Activated gamma-delta T cell treated with anti-CD3 and anti-CD28 coated beads, Interleukin-2, amount 50 U/mL, for 16 hours (primary cell): ENCODE measurements around the gene PTPRE.

ENCODE experiments used
- DNase-seq: peaks from one replicate; pipeline ENCODE4 v3.0.0-alpha.2; 2020; ENCODE audit warnings: low read depth

PTPRE gene

DNA sequence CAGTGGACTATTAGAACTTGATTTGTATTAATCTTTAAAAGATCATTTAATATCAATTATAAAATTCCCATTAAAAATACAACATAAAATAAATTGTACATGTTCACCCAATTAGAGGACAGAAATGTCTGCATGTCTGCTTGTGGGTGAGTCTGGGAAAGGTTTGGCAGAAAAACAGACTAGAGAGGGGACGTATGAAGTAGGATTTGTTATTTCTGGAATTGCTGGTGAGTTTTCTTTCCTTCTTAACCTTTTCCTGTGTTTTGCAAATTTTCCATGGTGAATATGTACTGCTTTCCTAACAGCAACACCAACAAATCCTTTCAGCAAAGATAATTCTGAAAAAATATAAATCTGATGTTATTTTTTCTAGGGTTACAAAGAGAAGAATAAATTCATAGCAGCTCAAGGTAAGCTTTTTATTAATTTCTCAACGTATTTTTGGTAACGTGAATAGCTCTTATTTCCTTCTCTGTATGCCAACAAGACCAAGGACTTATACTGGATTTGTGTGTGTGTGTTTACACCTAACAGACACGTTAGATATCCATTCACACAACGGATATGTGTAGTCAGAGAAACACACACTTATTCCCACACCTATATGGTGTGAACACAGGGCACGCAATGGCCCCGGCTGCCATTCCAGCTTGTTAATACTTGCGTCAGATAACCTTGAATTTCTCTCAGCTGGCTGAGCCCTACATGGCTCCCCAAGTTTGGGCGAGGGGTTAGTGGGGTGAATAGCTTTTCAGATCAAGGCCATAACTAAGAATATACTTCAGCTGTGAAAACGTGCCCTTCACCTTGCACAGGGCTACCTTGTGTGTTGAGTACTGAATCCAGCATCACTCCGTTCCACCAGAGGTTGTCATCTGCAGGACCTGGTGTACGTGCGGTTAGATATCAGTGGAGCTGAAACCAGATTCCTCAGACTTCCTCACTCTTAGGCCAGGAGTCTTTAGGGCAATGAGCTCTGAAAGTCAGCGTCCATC, 154.7 kb downstream of the PTPRE start:
- no peak for DNase-seq

DNA sequence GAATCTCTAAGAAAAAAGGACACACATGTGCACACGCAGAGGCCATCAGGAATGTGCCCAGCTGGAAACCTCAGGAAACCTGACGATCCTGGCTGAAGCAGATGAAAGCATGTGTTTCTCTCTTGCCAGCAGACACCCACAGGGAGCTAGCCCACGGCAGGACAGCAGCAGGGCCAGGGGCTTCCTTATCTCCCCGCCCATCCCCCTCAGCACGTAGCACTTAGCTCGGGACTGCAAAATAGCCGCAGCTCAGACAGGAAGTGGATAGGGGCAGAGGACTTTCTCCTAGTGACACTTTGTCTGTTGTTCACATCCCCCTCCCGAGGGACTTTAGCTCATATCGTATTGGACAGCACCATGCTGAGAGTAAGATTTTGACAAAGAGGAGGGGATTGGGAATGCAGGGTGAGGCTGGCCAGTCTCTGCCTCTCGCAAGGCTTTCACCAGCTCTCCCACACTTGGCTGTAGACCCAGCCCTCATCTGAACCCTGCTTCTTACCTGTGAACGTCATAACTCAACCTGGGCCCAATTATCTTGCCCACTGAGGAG, 155.5 kb downstream of the PTPRE start:
- DNase-seq, result no peak

DNA sequence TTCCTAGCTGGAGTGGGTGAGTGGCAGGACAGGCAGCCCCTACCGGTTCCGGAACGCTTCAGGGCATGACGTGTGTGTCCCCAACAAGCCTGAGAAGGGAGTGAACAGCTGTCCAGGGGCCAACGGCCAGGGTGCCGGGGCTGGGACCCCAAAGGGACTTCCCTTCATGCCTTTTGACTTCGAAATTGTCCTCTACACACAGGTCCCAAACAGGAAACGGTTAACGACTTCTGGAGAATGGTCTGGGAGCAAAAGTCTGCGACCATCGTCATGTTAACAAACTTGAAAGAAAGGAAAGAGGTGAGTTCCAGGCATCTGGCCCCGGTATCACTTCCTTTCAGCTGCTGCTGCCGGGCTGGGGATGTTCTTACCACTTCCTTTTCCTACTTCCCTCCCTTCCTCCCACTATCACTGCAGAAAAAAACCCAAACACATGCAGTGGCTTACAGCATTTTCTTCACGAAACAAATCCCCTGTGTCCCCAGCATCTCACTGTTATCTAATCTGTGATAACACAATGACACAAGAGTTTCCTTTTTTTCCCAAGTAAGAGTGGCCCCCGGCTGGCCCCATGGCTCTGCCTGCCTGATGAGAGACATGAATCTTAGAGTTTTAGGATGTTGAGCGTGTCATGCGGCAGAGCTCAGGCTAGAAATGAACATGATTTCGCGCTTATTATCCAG, 156.1 kb downstream of the PTPRE start:
- DNase-seq, result peak; percentile 42

DNA sequence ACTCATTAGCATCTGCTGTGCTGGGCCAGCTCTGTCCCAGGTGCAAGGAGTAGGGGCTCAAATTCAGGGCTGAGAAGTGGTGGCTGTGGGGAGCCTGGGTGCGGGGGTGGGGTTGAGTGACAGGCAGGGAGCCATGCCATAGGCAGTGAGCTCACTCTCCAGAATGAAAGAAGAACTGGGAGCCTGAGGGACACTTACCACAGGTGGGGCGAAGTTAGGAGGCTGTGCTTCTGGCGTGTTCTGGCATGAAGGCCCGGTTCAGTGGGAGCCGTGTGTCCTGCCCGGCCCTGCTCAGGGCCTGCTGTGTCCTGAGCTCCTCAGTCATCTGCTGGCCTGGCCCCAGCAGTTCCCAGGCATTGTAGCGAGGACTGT, 156.8 kb downstream of the PTPRE start:
- no peak for DNase-seq

DNA sequence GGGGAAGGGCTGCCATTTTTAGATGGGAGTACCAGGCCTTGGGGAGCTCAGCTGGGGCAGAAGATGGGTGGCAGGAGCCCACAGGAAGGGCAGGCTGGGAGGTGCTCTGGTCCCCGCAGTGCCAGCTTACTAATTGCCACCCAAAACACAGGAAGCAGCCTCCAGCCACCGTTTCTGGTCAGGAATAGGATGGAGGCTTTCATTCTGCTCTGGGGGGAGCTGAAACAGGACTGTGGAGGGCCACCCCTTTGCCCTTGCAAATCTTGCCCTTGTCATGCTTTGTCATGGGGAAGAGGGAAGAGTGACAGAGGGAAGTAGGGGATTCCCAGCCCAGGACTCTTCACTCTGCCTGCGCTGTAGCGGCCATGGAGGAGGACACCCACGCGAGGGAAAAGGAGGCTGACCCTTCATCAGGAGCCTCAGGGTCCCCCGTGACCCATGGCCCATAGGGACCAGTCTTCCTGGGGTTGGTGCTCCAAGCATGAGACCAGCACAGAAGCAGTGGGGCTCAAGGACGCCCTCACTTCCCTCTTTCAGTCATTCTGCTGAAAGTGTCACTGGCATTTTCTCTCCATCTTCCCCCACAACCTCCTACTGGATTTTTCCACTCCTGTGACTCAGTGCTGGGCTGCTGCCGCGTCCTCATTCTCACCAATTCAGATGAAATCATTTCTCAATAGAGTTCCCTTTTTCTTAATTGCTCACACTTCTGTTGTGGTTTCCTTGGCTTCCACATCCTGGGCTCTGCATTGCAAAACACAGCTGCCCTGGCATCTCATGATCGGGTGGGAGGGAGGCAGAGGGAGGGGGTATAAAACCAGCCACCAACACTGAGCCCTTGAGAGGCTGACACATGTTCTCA, 157.4 kb downstream of the PTPRE start:
- DNase-seq, result peak; percentile 71

DNA sequence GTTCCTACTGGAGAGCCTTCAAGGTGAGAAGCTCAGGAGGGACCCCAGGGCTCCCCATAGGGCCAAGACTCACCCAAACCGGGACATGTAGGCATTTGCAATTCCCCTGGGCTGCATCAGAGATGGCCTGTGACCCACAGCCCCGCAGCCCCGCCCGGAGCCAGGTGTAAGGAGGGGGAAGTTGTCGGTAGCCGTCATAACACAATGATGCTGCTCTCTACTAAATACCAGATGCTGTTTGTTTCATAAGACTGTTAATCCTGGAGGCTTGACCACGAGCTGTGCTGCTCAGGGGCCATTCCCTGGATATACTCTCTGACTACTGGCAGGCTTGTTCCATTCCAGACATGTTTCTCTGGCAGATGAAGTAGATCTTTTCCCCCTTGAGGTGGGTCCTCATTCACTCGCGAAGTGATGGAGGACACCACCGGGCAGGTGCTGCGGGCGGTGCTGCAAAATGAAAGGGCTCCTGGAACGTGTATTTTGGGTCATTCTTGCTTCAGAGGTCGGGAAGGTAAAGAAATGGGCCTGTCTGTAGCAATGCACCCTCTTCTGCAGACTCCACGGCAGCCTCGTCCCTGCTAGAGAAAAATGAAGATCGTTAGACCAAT, 158.2 kb downstream of the PTPRE start:
- no peak for DNase-seq

DNA sequence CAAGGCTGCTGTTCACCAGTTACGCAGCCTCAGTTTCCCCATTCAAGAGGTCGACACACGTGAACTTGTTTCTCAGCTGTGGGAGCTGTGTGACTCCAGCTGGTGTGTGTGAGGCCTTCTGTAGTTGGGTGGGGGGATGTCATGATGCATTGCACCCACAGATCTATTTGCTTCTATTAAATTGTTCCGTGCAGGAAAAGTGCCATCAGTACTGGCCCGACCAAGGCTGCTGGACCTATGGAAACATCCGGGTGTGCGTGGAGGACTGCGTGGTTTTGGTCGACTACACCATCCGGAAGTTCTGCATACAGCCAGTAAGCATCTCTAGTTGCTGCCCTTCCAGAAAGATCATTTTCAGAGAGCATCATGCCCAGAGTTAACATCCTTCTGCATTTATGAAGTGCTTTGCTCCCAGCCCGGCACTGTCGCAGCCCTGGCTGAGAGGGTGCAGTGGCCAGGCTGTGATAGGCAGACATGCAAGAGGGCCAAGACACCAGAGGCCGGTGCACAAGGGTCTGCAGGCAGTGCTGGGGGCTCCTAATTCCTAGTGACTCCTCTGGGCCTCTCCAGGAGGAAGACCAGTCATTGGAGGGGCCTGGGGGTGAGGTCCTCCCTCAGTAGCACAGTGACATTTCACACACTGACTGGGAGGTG, 159.1 kb downstream of the PTPRE start:
- DNase-seq, result no peak

DNA sequence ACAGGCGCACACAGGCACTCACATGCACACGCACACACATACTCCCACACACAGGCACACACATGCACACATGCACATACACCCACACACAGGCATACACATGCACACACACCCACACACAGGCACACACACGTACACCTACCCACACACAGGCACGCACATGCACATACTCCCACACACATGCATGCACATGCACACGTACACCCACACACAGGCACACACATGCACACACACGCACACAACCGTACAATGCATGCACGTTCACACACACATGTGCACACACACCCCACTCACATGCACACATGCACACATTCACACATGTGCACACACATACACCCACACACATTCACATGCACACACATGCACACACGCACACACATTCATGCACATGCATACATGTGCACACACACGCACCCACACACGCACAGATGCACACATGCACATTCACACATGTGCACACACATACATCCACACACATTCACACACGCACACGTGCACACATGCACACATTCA, 160.0 kb downstream of the PTPRE start:
- DNase-seq, result no peak

DNA sequence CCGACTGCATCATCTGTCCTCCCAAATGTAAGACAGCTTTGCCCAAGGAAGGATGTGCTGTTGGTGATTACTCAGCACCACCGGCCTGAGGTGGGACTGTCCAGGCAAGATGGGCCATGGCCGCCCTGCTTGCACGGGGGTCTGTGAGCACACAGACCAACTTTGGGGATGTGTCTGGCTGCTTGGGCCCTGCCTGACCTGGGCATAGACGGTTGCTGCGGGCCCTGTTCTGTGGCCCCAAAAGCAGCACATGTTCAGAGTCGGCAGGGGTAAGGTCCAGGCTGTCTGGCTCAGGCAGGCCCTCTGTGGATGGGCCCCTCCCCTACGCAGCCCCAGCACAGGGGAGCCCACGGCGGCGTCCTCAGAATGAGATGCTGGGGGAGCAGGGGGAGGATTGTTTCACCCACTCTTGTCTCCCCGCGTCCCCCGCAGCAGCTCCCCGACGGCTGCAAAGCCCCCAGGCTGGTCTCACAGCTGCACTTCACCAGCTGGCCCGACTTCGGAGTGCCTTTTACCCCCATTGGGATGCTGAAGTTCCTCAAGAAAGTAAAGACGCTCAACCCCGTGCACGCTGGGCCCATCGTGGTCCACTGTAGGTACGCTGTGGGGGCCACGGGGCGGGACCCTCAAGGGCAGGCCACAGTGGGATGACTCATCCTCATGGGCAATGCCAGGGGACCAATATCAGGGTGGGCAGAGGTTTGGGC, 160.9 kb downstream of the PTPRE start:
- no peak for DNase-seq

DNA sequence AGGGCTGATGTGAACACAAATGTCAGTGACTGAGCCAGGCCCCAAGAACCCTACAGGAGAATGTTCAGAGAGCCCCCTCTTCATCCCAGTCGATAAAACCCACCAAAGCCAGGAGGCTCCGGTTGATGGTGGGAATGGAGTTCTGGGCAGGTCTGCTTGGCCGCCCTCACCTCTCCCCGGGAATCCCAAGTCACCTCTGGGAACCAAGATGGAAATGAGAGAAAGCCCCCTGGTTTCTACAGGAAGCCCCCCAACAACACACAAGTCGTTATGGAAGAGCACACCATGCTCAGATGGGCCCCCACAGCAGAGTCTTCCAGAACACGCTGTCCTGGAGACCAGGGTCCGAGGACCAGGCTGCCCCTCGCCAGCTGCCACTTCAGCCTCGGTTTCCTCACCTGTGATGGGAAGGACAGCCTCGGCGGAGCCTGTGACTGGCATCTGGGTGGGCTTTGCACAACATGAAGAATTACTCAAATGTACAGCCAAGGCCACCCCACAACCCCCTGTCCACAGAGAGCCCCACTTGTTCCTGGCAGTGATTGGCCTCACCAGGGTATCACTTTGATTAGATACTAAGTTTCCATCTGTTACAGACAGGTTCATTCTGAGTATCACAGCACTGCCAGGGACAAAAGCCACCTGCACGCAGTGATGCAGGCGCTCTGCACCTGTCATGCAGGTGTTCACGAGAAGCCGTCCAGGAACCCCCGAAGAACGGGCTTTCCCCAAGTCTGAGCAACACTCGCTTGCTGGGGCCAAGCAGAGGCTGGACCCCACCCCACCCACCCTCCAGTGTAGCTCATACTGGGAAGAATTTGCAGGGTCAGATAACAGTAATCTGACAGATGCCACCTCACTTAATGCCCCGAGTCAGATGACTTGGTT, 161.7 kb downstream of the PTPRE start:
- no peak for DNase-seq

DNA sequence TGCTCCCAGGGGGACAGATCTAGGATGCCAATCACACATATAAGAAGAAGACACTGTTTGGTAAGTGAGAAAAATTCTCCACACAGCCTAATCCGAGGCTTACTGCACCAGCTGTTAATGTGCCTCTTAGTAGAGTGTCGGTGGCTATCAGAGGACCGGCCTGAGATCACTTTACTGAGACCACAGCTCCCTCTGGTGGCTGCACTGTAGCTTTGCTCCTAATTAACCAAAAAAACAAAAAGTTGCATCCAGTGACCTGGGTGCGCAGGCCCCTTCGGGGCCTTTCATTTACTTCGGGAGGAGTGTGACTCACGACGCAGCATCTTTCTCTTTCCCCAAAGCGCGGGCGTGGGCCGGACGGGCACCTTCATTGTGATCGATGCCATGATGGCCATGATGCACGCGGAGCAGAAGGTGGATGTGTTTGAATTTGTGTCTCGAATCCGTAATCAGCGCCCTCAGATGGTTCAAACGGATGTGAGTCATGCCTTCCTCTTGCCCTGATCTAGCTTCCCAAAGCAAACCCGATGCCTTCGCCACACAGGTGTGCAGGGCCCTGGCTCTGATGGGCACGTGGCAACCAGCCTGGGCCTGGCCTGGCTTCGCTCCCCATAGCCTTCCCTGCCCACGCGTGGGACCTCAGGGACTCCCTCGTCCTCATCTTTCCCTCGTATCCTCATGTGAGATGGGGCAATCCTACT, 162.6 kb downstream of the PTPRE start:
- peak; percentile 69 for DNase-seq

DNA sequence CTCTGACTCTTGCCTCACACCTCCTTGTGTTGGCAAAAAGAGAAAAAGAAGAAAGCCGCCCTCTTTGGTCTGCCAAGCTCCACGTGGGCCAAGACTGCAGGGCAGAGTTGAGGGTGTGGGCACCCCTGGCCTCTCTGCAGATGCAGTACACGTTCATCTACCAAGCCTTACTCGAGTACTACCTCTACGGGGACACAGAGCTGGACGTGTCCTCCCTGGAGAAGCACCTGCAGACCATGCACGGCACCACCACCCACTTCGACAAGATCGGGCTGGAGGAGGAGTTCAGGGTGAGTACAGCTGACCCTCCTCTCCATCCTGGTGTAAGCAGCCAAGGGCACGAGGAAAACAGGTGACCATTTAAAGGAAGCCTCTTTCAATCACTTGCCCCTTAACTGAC, 163.3 kb downstream of the PTPRE start:
- DNase-seq, result no peak

DNA sequence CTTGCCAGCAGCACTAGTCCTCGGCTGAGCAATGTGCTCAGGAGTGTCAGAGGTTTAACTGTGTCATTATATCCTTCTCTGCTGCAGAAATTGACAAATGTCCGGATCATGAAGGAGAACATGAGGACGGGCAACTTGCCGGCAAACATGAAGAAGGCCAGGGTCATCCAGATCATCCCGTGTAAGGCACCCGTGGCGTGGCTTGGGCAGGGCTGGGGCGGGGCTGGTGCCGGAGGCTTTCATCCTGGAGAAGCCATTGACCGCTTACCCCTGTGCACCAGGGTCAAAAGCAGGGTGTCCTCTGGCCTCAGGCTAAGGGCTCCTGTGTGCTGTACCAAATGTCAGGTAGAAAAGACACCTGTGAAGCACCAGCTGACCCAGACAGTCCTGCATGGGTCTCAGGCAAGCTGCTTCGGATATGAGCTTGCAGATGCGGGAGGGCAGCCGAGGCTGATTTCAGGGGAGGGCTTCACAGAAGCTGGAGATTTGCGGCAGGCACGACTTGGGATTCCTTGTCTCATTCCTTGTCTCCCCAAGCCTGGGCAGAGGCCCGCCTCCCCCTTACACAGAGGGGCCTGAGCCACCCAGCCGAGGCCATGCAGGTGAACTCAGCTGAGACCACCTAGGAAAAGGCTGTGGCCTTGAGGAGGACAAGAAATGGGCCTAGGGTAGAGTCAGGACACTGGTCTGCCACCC, 164.0 kb downstream of the PTPRE start:
- no peak for DNase-seq

DNA sequence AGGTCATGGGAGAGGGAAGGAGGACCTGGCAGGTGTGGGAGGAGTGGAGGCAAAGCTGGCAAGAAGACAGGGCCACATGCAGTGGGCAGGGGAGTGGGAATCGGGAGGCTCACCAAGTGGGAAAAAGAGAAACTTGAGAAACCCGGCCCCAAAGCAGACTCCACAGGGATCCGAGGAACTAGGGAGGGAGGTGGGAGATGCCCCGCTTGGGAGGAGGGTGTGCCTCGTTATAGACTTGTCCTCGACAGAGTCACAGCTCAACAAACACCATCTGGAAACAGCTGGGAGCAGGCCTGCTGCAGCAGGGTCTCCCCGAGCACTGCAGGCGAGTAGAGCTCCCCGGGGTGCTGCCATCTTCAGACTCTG, 164.5 kb downstream of the PTPRE start:
- DNase-seq, result no peak

DNA sequence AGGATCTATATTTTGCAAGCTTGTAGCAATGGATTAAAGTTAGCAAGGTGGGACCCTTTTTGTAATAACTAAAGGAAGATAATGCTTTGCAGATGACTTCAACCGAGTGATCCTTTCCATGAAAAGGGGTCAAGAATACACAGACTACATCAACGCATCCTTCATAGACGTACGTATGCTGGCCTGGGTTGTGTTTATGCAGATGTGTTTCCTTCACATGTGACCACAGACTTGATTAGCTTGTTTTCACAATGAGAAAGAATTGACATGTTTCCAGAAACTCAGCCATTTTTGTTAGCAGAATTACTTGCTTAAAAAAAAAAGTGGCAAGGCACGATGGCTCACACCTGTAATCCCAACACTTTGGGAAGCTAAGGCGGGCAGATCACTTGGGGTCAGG, 165.1 kb downstream of the PTPRE start:
- no peak for DNase-seq

DNA sequence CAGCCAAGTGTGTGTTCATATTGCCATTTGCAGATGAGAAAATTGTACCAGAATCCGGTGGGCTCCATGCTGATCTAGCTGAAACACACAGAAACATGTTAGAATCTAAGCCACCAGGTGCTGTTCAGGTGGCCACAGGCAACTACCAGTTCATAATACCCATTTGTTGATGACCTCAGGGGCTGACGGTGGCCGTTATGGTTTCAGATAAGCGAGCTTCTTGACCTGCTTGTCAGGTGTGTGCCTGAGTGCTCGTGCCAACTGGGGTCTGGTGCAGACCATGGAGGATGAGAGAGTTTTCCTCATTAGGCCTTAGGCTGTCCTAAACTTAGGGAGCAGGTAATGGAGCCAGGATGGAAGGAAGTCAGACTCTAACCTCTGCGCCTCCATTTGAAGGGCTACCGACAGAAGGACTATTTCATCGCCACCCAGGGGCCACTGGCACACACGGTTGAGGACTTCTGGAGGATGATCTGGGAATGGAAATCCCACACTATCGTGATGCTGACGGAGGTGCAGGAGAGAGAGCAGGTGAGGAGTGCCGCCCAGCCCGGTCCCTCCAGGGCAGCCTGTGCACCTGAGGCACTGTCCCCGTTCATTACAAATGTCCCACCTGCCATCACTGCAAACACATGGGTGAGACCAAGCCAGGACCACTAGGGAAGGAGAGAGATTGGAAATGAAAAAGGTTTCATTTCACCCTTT, 166.2 kb downstream of the PTPRE start:
- no peak for DNase-seq

DNA sequence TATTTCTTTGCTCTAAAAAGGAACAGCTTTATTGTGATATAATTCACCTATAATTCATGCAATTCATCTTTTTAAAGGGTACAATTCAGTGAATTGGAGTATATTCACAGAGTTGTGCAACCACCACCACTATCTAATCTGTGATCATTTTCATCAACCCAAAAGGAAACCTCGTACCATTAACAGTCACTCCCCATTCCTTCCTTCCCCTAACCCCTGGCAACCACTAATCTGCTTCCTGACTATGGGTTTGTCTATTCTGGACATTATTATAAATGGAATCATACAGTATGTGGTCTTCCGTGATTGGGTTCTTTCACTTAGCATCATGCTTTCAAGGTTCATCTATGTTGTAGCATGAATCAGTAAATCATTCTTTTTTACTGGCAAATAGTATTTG, 167.0 kb downstream of the PTPRE start:
- no peak for DNase-seq
